IMR-90 (cell line): ENCODE data around the gene MPZL1. TPM values are rescaled to one million over a fixed set of nuclear protein-coding genes. Genes with fewer than 3 reads are reported as not detected.

ENCODE experiments used
- ATAC-seq: fragments of 200-7000 bp; cut with Tn5 transposase; 2 replicates; pipeline ENCODE4 v1.9.1; 2020; ENCODE audit warnings: low read depth, mild to moderate bottlenecking, moderate library complexity
- BruUV-seq: library from RNA; stranded (reverse); fragments of 400-500 nt; replicated peaks from 2 replicates; lab custom pipeline; 2021; lab: Mats Ljungman, UMichigan
- CTCF ChIA-PET: fragments of 300-600 bp; formaldehyde crosslinking; extraction: SDS; loops from one replicate; lab custom pipeline; 2021; ENCODE audit warnings: antibody characterized with exemption; lab: Yijun Ruan, JAX
- POLR2A ChIA-PET: fragments of 300-600 bp; sonication (Branson Sonifier 250); formaldehyde crosslinking; loops from one replicate; lab custom pipeline; 2022; ENCODE audit warnings: antibody characterized with exemption; ENCODE audit not compliant: unreplicated experiment; lab: Charles Lee
- DNase-seq: peaks from one replicate; pipeline ENCODE4 v3.0.0; 2013
- H2AFZ ChIP-seq: replicated peaks from 2 replicates; pipeline ENCODE3; 2013; ENCODE audit warnings: low read length, mild to moderate bottlenecking; ENCODE audit not compliant: poor library complexity
- H2AK5ac ChIP-seq: 2 replicates; pipeline ENCODE4 v1.6.1; 2013; ENCODE audit warnings: low read depth, low read length, inconsistent platforms
- H2AK9ac ChIP-seq: replicated peaks from 2 replicates; pipeline ENCODE3; 2013; ENCODE audit warnings: mild to moderate bottlenecking, low read depth, low read length, moderate library complexity; ENCODE audit not compliant: poor library complexity
- H2BK120ac ChIP-seq: 2 replicates; pipeline ENCODE4 v1.6.1; 2013; ENCODE audit warnings: low read depth, low read length, inconsistent platforms
- H2BK15ac ChIP-seq: 3 replicates; pipeline ENCODE4 v1.6.1; 2013; ENCODE audit warnings: low read depth, low read length, inconsistent platforms
- H2BK20ac ChIP-seq: 2 replicates; pipeline ENCODE4 v1.6.1; 2013; ENCODE audit warnings: low read depth, mild to moderate bottlenecking, inconsistent platforms, low read length, moderate library complexity
- H2BK5ac ChIP-seq: 2 replicates; pipeline ENCODE4 v1.6.1; 2013; ENCODE audit warnings: mild to moderate bottlenecking, low read depth, low read length, inconsistent platforms; ENCODE audit not compliant: poor library complexity, severe bottlenecking
- H3K14ac ChIP-seq: replicated peaks from 2 replicates; pipeline ENCODE4 v1.6.1; 2013; ENCODE audit warnings: low read depth, low read length, inconsistent platforms
- H3K18ac ChIP-seq: 2 replicates; pipeline ENCODE4 v1.6.1; 2013; ENCODE audit warnings: low read depth, low read length, control low read depth
- H3K23ac ChIP-seq: 2 replicates; pipeline ENCODE4 v1.6.1; 2013; ENCODE audit warnings: low read depth, low read length, inconsistent platforms
- H3K27ac ChIP-seq: 2 replicates; pipeline ENCODE4 v1.5.1; 2013; ENCODE audit warnings: mild to moderate bottlenecking, control low read depth, low read length; ENCODE audit not compliant: insufficient read depth
- H3K27me3 ChIP-seq: 2 replicates; pipeline ENCODE4 v1.6.1; 2013; ENCODE audit warnings: low read length; ENCODE audit not compliant: control insufficient read depth, insufficient read depth
- H3K36me3 ChIP-seq: 2 replicates; pipeline ENCODE4 v1.6.1; 2013; ENCODE audit warnings: low read length, mixed read lengths; ENCODE audit not compliant: control insufficient read depth, insufficient read depth
- H3K4ac ChIP-seq: 2 replicates; pipeline ENCODE4 v1.6.1; 2013; ENCODE audit warnings: low read depth, low read length, inconsistent platforms
- H3K4me1 ChIP-seq: 2 replicates; pipeline ENCODE4 v1.6.1; 2013; ENCODE audit warnings: low read length, mixed read lengths; ENCODE audit not compliant: control insufficient read depth, insufficient read depth
- H3K4me2 ChIP-seq: 2 replicates; pipeline ENCODE4 v1.6.1; 2013; ENCODE audit warnings: low read depth, mild to moderate bottlenecking, control low read depth, low read length, moderate library complexity
- H3K4me3 ChIP-seq: 2 replicates; pipeline ENCODE4 v1.5.1; 2013; ENCODE audit warnings: low read depth, mild to moderate bottlenecking, control low read depth, low read length, moderate library complexity; ENCODE audit not compliant: insufficient read depth
- H3K56ac ChIP-seq: 2 replicates; pipeline ENCODE4 v1.6.1; 2013; ENCODE audit warnings: low read length, inconsistent platforms; ENCODE audit not compliant: insufficient read depth; ENCODE audit errors: extremely low read depth
- H3K79me1 ChIP-seq, 2 experiments: 2 replicates each; pipeline ENCODE4 v1.6.1; 2013; ENCODE audit warnings: low read length in 2 of 2, inconsistent platforms in 1 of 2, low read depth in 1 of 2
- H3K9ac ChIP-seq: 2 replicates; pipeline ENCODE4 v1.6.1; 2013; ENCODE audit warnings: low read depth, low read length, control low read depth
- H3K9me1 ChIP-seq: 2 replicates; pipeline ENCODE4 v1.6.1; 2013; ENCODE audit warnings: low read length, inconsistent platforms; ENCODE audit not compliant: insufficient read depth
- H3K9me3 ChIP-seq: 2 replicates; pipeline ENCODE4 v1.6.1; 2013; ENCODE audit warnings: low read length; ENCODE audit not compliant: control insufficient read depth, insufficient read depth
- H4K20me1 ChIP-seq: 2 replicates; pipeline ENCODE4 v1.6.1; 2013; ENCODE audit warnings: low read length, inconsistent platforms; ENCODE audit not compliant: insufficient read depth
- H4K5ac ChIP-seq: 2 replicates; pipeline ENCODE4 v1.6.1; 2013; ENCODE audit warnings: mild to moderate bottlenecking, low read depth, low read length, control low read depth
- H4K8ac ChIP-seq, 2 experiments: 2 replicates each; pipeline ENCODE4 v1.6.1; 2013; ENCODE audit warnings: low read depth in 2 of 2, low read length in 2 of 2, control low read depth in 1 of 2, inconsistent platforms in 1 of 2
- H4K91ac ChIP-seq: 2 replicates; pipeline ENCODE4 v1.6.1; 2013; ENCODE audit warnings: low read depth, low read length, inconsistent platforms; ENCODE audit not compliant: insufficient read depth
- WGBS, 2 experiments: methylation state at CpG; one replicate each; pipeline versions ENCODE4 v1.1.5 to v1.1.7; 2013; ENCODE audit warnings: missing lambda C conversion rate in 2 of 2; ENCODE audit not compliant: insufficient read length in 1 of 2; ENCODE audit errors: extremely low coverage in 2 of 2; 5-methylcytosine and 5-hydroxymethylcytosine counted together
- dilution Hi-C: fragments of 300-500 bp; cut with HindIII; formaldehyde crosslinking; loops from one replicate; pipeline ENCODE4 v1.14.3; 2018; ENCODE audit warnings: low sequenced_read_pairs; ENCODE audit not compliant: unreplicated experiment
- in situ Hi-C: fragments of 300-500 bp; cut with MboI; formaldehyde crosslinking; loops from 3 replicates; pipeline ENCODE4 v1.14.3; 2019; ENCODE audit warnings: low sequenced_read_pairs, inconsistent platforms, mixed read lengths
- intact Hi-C: fragments of 100-400 bp; cut with micrococcal nuclease; formaldehyde crosslinking; loops from 2 replicates; pipeline ENCODE4 v1.10.0; 2022
- polyA plus RNA-seq, 3 experiments: library from polyadenylated mRNA; depleted of rRNA; stranded (reverse); fragments of >200 nt; gene quantifications; 2 replicates each; pipeline ENCODE4 v1.2.3, GENCODE V29; 2012; ENCODE audit warnings: low replicate concordance in 1 of 3
- total RNA-seq: library from RNA; depleted of rRNA; stranded (reverse); fragments of >200 nt; gene quantifications from 2 replicates; pipeline ENCODE4 v1.2.3, GENCODE V29; 2012
- TF ChIP-seq, protein P1 (sequence below): fragments of 150-350 bp; IDR thresholded peaks from 2 replicates; pipeline ENCODE4 v1.6.1; 2016; ENCODE audit warnings: low read depth, mild to moderate bottlenecking, low read length, moderate library complexity, borderline replicate concordance

MPZL1 gene
- total and polyA plus RNA-seq, 2 of the 4 experiments (the other 2 are of a cell fraction) = 55.3 to 87.3 TPM

DNA sequence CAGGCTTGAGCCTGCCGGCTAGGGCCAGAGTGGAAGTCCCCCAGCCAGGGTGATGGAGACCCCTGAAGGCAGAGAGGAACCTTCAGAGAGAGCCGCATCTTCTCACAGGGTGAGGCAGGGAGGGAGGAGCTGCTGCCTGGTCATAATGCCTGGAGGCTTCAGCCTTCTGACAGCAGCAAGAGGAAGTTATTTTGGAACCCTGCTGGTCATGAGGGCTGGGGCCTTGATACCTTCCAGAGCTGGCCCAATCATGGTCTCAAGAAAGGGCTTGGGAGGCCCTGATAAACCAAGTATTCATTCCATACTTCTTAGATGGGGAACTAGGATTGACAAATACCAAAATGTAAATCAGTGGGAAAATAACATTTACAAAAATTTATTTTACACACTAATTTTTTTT is 26.6 kb upstream of the MPZL1 start:
- Histone ChIP-seq H3K9me1 (no peaks in the 10 kb centered on the region), H3K79me1 (no peaks in the 10 kb centered on the region), H2BK120ac (no peak overlapping the region), H2BK20ac (no peak overlapping the region), H2BK5ac (no peak overlapping the region), H3K14ac (no peak overlapping the region), H3K23ac (no peak overlapping the region), H3K36me3 (no peaks in the 10 kb centered on the region), H3K4me1 (no peaks in the 10 kb centered on the region), H3K27ac (no peak overlapping the region), H3K4ac (no peak overlapping the region), H4K8ac (no peak overlapping the region), H2BK15ac (no peak overlapping the region), H4K5ac (no peak overlapping the region), H2AK5ac (no peak overlapping the region), H3K9me3 (no peaks in the 10 kb centered on the region), H4K20me1 (no peaks in the 10 kb centered on the region), H3K18ac (no peak overlapping the region), H3K27me3 (peaks cover 35% of the 10 kb centered on the region), H2AFZ (no peak overlapping the region), H2AK9ac (no peak overlapping the region), H3K9ac (no peak overlapping the region), H3K4me3 (no peak overlapping the region), H3K56ac (no peak overlapping the region), H3K4me2 (no peak overlapping the region), H4K91ac (no peak overlapping the region)
- in situ Hi-C loops (loop anchor here (25.0 kb wide), 1 partner anchor 433 kb away; no protein-coding TSS in a partner anchor), intact Hi-C loops (no loop called here), dilution Hi-C loops (no loop called here)
- DNase-seq (no peak), ATAC-seq (no peak)
- 80% methylated on average over 1 of the region's 2 CpGs; no CpG with 5 or more reads in 1 of the 2 experiments for WGBS, 2 experiments
- POLR2A ChIA-PET = no interaction called here
- TF ChIP-seq, protein P1, sequence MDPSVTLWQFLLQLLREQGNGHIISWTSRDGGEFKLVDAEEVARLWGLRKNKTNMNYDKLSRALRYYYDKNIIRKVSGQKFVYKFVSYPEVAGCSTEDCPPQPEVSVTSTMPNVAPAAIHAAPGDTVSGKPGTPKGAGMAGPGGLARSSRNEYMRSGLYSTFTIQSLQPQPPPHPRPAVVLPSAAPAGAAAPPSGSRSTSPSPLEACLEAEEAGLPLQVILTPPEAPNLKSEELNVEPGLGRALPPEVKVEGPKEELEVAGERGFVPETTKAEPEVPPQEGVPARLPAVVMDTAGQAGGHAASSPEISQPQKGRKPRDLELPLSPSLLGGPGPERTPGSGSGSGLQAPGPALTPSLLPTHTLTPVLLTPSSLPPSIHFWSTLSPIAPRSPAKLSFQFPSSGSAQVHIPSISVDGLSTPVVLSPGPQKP = no peak
- no TSS peak for BruUV-seq
- CTCF ChIA-PET = interaction anchor here (0.9 to 1.3 kb wide), 3 partner anchors 13 to 102 kb away, joined by 3 to 5 read pairs (median 4); no protein-coding TSS in a partner anchor
